CD14-positive monocyte (primary cell): Measurements from ENCODE around the gene RGS19. TPM values are rescaled to one million over a fixed set of nuclear protein-coding genes. Genes with fewer than 3 reads are reported as not detected.

Source experiments
- DNase-seq, 3 donors: peaks; one replicate each; pipeline ENCODE4 v3.0.0-alpha.2; 2011 to 2022
- H2AFZ ChIP-seq: 2 replicates; pipeline ENCODE4 v1.6.0; 2012; ENCODE audit warnings: mild to moderate bottlenecking, low read depth, low read length, inconsistent platforms; ENCODE audit not compliant: insufficient read depth, poor library complexity, severe bottlenecking
- H3K27ac ChIP-seq, 2 donors: 1 replicate in 1 of 2; 2 replicates in 1 of 2; pipeline ENCODE4 v1.5.1; 2012 to 2013; ENCODE audit warnings: low read length in 2 of 2, control low read depth in 1 of 2, inconsistent platforms in 1 of 2, low read depth in 1 of 2, mild to moderate bottlenecking in 1 of 2
- H3K27me3 ChIP-seq, 2 donors: one replicate each; pipeline versions ENCODE4 v1.6.0 to v1.6.1; 2011 to 2013; ENCODE audit warnings: low read length in 2 of 2; ENCODE audit not compliant: control insufficient read depth in 2 of 2, insufficient read depth in 2 of 2
- H3K36me3 ChIP-seq, 2 donors: replicated peaks in 1 of 2; 1 replicate in 1 of 2; 2 replicates in 1 of 2; pipeline versions ENCODE4 v1.5.1 to v1.6.1; 2012 to 2013; ENCODE audit warnings: low read length in 2 of 2, control low read depth in 1 of 2, inconsistent platforms in 1 of 2, mild to moderate bottlenecking in 1 of 2; ENCODE audit not compliant: insufficient read depth in 2 of 2, control insufficient read depth in 1 of 2
- H3K4me1 ChIP-seq, 2 donors: 1 replicate in 1 of 2; 2 replicates in 1 of 2; pipeline versions ENCODE4 v1.5.1 to v1.6.1; 2012 to 2013; ENCODE audit warnings: low read length in 2 of 2, control low read depth in 1 of 2, inconsistent platforms in 1 of 2, mild to moderate bottlenecking in 1 of 2, moderate library complexity in 1 of 2; ENCODE audit not compliant: insufficient read depth in 2 of 2, control insufficient read depth in 1 of 2
- H3K4me2 ChIP-seq: replicated peaks from 2 replicates; pipeline ENCODE3; 2012; ENCODE audit warnings: low read length, moderate library complexity, mild to moderate bottlenecking; ENCODE audit not compliant: poor library complexity, severe bottlenecking; ENCODE audit errors: extremely low read depth
- H3K4me3 ChIP-seq, 3 experiments: fragments of 200-600 bp in 1 of 3; sonication (generic) in 1 of 3; replicated peaks in 1 of 3; 1 replicate in 2 of 3; 2 replicates in 1 of 3; pipeline ENCODE4 v1.5.1; 2011 to 2013; ENCODE audit warnings: low read length in 3 of 3, mild to moderate bottlenecking in 3 of 3, control low read depth in 2 of 3, low read depth in 2 of 3, inconsistent platforms in 1 of 3, moderate library complexity in 1 of 3
- H3K79me2 ChIP-seq: 2 replicates; pipeline ENCODE4 v1.6.0; 2012; ENCODE audit warnings: mild to moderate bottlenecking, control low read depth, inconsistent platforms, low read length, moderate library complexity; ENCODE audit not compliant: insufficient read depth
- H3K9ac ChIP-seq: 2 replicates; pipeline ENCODE4 v1.6.0; 2017; ENCODE audit warnings: low read length, mild to moderate bottlenecking; ENCODE audit not compliant: insufficient read depth, poor library complexity, severe bottlenecking
- H3K9me3 ChIP-seq, 2 donors: replicated peaks in 1 of 2; 1 replicate in 1 of 2; 2 replicates in 1 of 2; pipeline versions ENCODE4 v1.5.1 to v1.6.1; 2012 to 2013; ENCODE audit warnings: low read length in 2 of 2, control low read depth in 1 of 2; ENCODE audit not compliant: control insufficient read depth in 1 of 2, insufficient read depth in 1 of 2
- H4K20me1 ChIP-seq: 2 replicates; pipeline ENCODE4 v1.6.0; 2012; ENCODE audit warnings: mild to moderate bottlenecking, low read length, control low read depth, moderate library complexity; ENCODE audit not compliant: insufficient read depth
- H3K27ac Mint-ChIP-seq, 7 donors: one replicate each; pipeline ENCODE4 v1.8.0; 2020; ENCODE audit warnings: mild to moderate bottlenecking in 7 of 7, mixed read lengths in 7 of 7, moderate library complexity in 6 of 7, inconsistent platforms in 2 of 7
- H3K27me3 Mint-ChIP-seq, 3 donors: one replicate each; pipeline ENCODE4 v1.8.0; 2021 to 2022; ENCODE audit warnings: low read depth in 3 of 3, mild to moderate bottlenecking in 3 of 3, mixed read lengths in 3 of 3, moderate library complexity in 3 of 3, inconsistent platforms in 1 of 3
- H3K36me3 Mint-ChIP-seq, 2 donors: one replicate each; pipeline ENCODE4 v1.8.0; 2020; ENCODE audit warnings: mixed read lengths in 2 of 2, inconsistent platforms in 1 of 2, mild to moderate bottlenecking in 1 of 2
- H3K4me1 Mint-ChIP-seq: one replicate; pipeline ENCODE4 v1.8.0; 2020; ENCODE audit warnings: mild to moderate bottlenecking, mixed read lengths
- H3K4me3 Mint-ChIP-seq, 2 donors: one replicate each; pipeline ENCODE4 v1.8.0; 2020; ENCODE audit warnings: mild to moderate bottlenecking in 2 of 2, mixed read lengths in 2 of 2, moderate library complexity in 1 of 2
- H3K9me3 Mint-ChIP-seq, 7 donors: one replicate each; pipeline ENCODE4 v1.8.0; 2020 to 2022; ENCODE audit warnings: mixed read lengths in 7 of 7, mild to moderate bottlenecking in 6 of 7, moderate library complexity in 6 of 7, inconsistent platforms in 2 of 7
- CTCF ChIP-seq: fragments of 200-600 bp; IDR thresholded peaks from one replicate; pipeline ENCODE4 v1.8.0; 2022; ENCODE audit warnings: antibody characterized with exemption, mild to moderate bottlenecking
- WGBS: methylation state at CpG from one replicate; pipeline ENCODE4 v1.1.5; 2013; ENCODE audit warnings: missing lambda C conversion rate; ENCODE audit not compliant: insufficient coverage; 5-methylcytosine and 5-hydroxymethylcytosine counted together
- intact Hi-C, 2 donors: fragments of 100-400 bp; cut with micrococcal nuclease; formaldehyde crosslinking; loops; one replicate each; pipeline versions ENCODE4 v1.15.0 to v1.15.1; 2023
- polyA plus RNA-seq, 3 donors: library from polyadenylated mRNA; depleted of rRNA in 1 of 3; unstranded in 2 of 3; stranded (reverse) in 1 of 3; fragments of 300-500 nt in 2 of 3; fragments of >200 nt in 1 of 3; fragmentation: Illumina TruSeq in 2 of 3; gene quantifications; 1 replicate in 2 of 3; 2 replicates in 1 of 3; pipeline ENCODE4 v1.2.3, GENCODE V29; 2012 to 2021

Gene RGS19
- polyA plus RNA-seq, 3 donors = 235 to 280 (median 244) TPM

GRCh38 chr20:64057628-64058498 lies 21.5 kb downstream of the RGS19 start:
- no peaks in the 10 kb centered on the region for H3K36me3 ChIP-seq
- Mint-ChIP-seq H3K9me3 (peaks cover 0 to 3% (median 0%) of the 10 kb centered on the region in 7 donors), H3K4me1 (peaks cover 26% of the 10 kb centered on the region), H3K27me3 (peaks cover 26 to 52% (median 36%) of the 10 kb centered on the region in 3 donors), H3K4me3 (peak overlapping the region; percentile 47 to 79), H3K27ac (no peak overlapping the region), H3K36me3 (peaks cover 0 to 3% of the 10 kb centered on the region in 2 donors)
- intact Hi-C loops = no loop called here
- H3K27ac ChIP-seq = no peak overlapping the region
- TF ChIP-seq CTCF = peak; percentile 93
- H4K20me1 ChIP-seq = no peaks in the 10 kb centered on the region
- H2AFZ ChIP-seq = no peak overlapping the region
- DNase-seq = peak; percentile 32 to 50 (median 47)
- H3K4me1 ChIP-seq = peaks cover 16 to 22% of the 10 kb centered on the region in 2 donors
- peak overlapping the region; percentile 28 for H3K4me2 ChIP-seq
- no peaks in the 10 kb centered on the region for H3K9me3 ChIP-seq
- 41% methylated on average over 29 of the region's 33 CpGs for WGBS
- no peaks in the 10 kb centered on the region for H3K79me2 ChIP-seq
- no peak overlapping the region for H3K4me3 ChIP-seq
- no peak overlapping the region for H3K9ac ChIP-seq
- peaks cover 0 to 34% of the 10 kb centered on the region in 2 donors for H3K27me3 ChIP-seq

GRCh38 chr20:64056889-64057627 lies 22.3 kb downstream of the RGS19 start:
- Histone ChIP-seq H3K9me3 (no peaks in the 10 kb centered on the region), H3K36me3 (no peaks in the 10 kb centered on the region)

More at GRCh38 chr20:64056889-64057627, 22.3 kb downstream of the RGS19 start:
- Histone ChIP-seq H3K9ac (no peak overlapping the region), H2AFZ (no peak overlapping the region), H3K4me2 (peak overlapping the region; percentile 28), H3K27me3 (peaks cover 0 to 36% of the 10 kb centered on the region in 2 donors), H3K4me1 (peaks cover 10 to 14% of the 10 kb centered on the region in 2 donors), H3K4me3 (no peak overlapping the region), H3K27ac (no peak overlapping the region), H4K20me1 (no peaks in the 10 kb centered on the region), H3K79me2 (no peaks in the 10 kb centered on the region)
- DNase-seq = no peak
- intact Hi-C loops = no loop called here
- Mint-ChIP-seq H3K4me1 (peaks cover 21% of the 10 kb centered on the region), H3K9me3 (peaks cover 0 to 3% (median 0%) of the 10 kb centered on the region in 7 donors), H3K27me3 (peaks cover 30 to 57% (median 36%) of the 10 kb centered on the region in 3 donors), H3K36me3 (peaks cover 0 to 3% of the 10 kb centered on the region in 2 donors), H3K27ac (no peak overlapping the region), H3K4me3 (peak overlapping the region; percentile 47 to 79)
- WGBS = 57% methylated on average over 36 of the region's 39 CpGs
- TF ChIP-seq CTCF = no peak
